ENCODE results near the gene EGFL7.
"Not testable (repeated sequence)": the region's sequence is repeated elsewhere in the genome, so short reads cannot be mapped to it uniquely, and the experiment has no call there.

Gene EGFL7

GRCh38 chr9:136626740-136627642 is 35.7 kb upstream of the EGFL7 start:
- H3K27me3 ChIP-seq (ENCODE audit: control insufficient read depth, insufficient read depth, low read length) = no peaks in the 10 kb centered on the region
- H3K36me3 ChIP-seq (ENCODE audit: insufficient read depth, low read length) = no peaks in the 10 kb centered on the region
- H3K4me2 ChIP-seq (ENCODE audit: low read length) = no peak overlapping the region
- H3K9me3 ChIP-seq (replicated peaks; ENCODE audit: low read length) = no peaks in the 10 kb centered on the region
- H3K4me3 ChIP-seq (ENCODE audit: low read length) = no peak overlapping the region
- H3K4me1 ChIP-seq (ENCODE audit: control insufficient read depth, insufficient read depth, low read length) = peaks cover 6% of the 10 kb centered on the region
- no peak overlapping the region for H3K9ac ChIP-seq (ENCODE audit: low read depth, low read length)

DNA sequence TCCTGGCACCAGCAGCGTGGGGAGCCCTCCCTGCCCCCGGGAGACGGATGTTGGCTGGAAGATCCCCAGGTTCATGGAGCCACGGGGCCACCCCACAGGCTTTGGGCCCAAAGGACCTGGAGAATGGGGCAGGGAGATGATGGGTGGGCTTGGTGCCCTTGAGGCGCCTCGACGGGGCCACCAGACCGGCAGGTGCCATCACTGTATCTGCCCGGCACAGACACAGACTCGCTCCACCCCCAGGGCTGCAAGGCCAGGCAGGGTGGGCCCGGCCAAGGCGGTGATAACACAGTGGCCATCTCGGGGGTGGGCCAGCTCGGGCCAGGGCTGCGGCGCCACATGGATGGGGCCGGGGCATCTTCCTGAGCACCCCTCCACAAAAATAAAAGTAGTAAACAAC is 35.0 kb upstream of the EGFL7 start:
- no peak overlapping the region for H3K4me3 ChIP-seq (ENCODE audit: low read length)
- H3K36me3 ChIP-seq (ENCODE audit: insufficient read depth, low read length) = no peaks in the 10 kb centered on the region
- H3K9me3 ChIP-seq (replicated peaks; ENCODE audit: low read length) = no peaks in the 10 kb centered on the region
- H3K4me1 ChIP-seq (ENCODE audit: control insufficient read depth, insufficient read depth, low read length) = peaks cover 6% of the 10 kb centered on the region
- H3K4me2 ChIP-seq (ENCODE audit: low read length) = no peak overlapping the region
- no peak overlapping the region for H3K9ac ChIP-seq (ENCODE audit: low read depth, low read length)
- H3K27me3 ChIP-seq (ENCODE audit: control insufficient read depth, insufficient read depth, low read length) = no peaks in the 10 kb centered on the region

- peaks cover 6% of the 10 kb centered on the region for H3K4me1 ChIP-seq (ENCODE audit: control insufficient read depth, insufficient read depth, low read length)
- no peak overlapping the region for H3K9ac ChIP-seq (ENCODE audit: low read depth, low read length)
- H3K4me2 ChIP-seq (ENCODE audit: low read length) = no peak overlapping the region
Measured at GRCh38 chr9:136628268-136628667, 34.4 kb upstream of the EGFL7 start.

GRCh38 chr9:136629001-136629878 is 33.5 kb upstream of the EGFL7 start:
- peaks cover 6% of the 10 kb centered on the region for H3K4me1 ChIP-seq (ENCODE audit: control insufficient read depth, insufficient read depth, low read length)
- no peaks in the 10 kb centered on the region for H3K36me3 ChIP-seq (ENCODE audit: insufficient read depth, low read length)
- no peak overlapping the region for H3K9ac ChIP-seq (ENCODE audit: low read depth, low read length)
- H3K4me2 ChIP-seq (ENCODE audit: low read length) = no peak overlapping the region
- no peak overlapping the region for H3K4me3 ChIP-seq (ENCODE audit: low read length)
- H3K9me3 ChIP-seq (replicated peaks; ENCODE audit: low read length) = no peaks in the 10 kb centered on the region
- H3K27me3 ChIP-seq (ENCODE audit: control insufficient read depth, insufficient read depth, low read length) = peaks cover 6% of the 10 kb centered on the region

More at GRCh38 chr9:136628268-136628667, 34.4 kb upstream of the EGFL7 start:
- peaks cover 2% of the 10 kb centered on the region for H3K27me3 ChIP-seq (ENCODE audit: control insufficient read depth, insufficient read depth, low read length)
- H3K36me3 ChIP-seq (ENCODE audit: insufficient read depth, low read length) = no peaks in the 10 kb centered on the region
- H3K9me3 ChIP-seq (replicated peaks; ENCODE audit: low read length) = no peaks in the 10 kb centered on the region
- no peak overlapping the region for H3K4me3 ChIP-seq (ENCODE audit: low read length)

GRCh38 chr9:136629879-136630661 is 32.6 kb upstream of the EGFL7 start:
- Histone ChIP-seq H3K4me2 (ENCODE audit: low read length) (no peak overlapping the region), H3K27me3 (ENCODE audit: control insufficient read depth, insufficient read depth, low read length) (peaks cover 6% of the 10 kb centered on the region), H3K4me3 (ENCODE audit: low read length) (no peak overlapping the region), H3K36me3 (ENCODE audit: insufficient read depth, low read length) (no peaks in the 10 kb centered on the region), H3K4me1 (ENCODE audit: control insufficient read depth, insufficient read depth, low read length) (peaks cover 8% of the 10 kb centered on the region), H3K9me3 (replicated peaks; ENCODE audit: low read length) (no peaks in the 10 kb centered on the region), H3K9ac (ENCODE audit: low read depth, low read length) (no peak overlapping the region)

- Histone ChIP-seq H3K27me3 (ENCODE audit: control insufficient read depth, insufficient read depth, low read length) (peaks cover 9% of the 10 kb centered on the region), H3K4me1 (ENCODE audit: control insufficient read depth, insufficient read depth, low read length) (peaks cover 8% of the 10 kb centered on the region)
Measured at GRCh38 chr9:136630662-136630992, 32.1 kb upstream of the EGFL7 start.

DNA sequence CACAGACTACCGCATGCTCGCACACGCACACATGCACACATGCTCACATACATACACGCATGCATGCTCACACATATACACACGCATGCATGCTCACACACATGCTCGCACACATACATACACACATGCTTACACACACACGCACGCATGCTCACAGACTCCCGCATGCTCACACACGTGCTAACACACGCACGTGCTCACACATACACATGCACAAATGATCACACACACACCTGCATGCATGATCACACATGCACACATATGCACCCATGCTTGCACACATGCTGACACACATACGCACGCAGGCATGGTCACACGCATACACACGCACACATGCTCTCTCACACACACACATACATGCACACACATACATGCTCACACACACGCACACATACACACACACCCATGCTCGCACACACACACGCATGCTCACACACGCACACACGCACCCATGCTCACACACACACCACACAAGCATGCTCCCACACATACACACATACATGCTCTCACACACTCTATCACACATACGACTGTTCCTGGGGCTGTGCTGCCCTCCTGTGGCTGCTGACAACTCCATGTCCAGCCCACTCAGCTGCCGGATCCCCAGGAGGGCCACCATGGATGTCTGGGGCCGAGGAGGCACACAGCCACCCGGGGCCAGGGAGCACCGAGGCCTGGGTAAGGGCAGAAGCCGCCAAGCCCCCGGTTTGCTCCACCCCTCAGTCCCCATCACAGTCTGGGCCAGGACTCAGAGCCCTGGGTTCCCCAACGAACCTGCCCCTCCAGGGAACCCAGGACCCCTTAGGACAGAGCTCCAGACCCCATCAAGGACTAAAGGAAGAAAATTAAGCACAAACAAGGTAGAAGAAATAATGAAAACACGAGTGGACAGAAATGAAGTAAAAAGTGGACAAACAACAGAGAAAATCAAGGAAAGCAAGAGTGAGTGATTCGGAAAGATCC is 31.4 kb upstream of the EGFL7 start:
- Histone ChIP-seq H3K4me2 (ENCODE audit: low read length) (no peak overlapping the region), H3K27me3 (ENCODE audit: control insufficient read depth, insufficient read depth, low read length) (peaks cover 9% of the 10 kb centered on the region), H3K9me3 (replicated peaks; ENCODE audit: low read length) (no peaks in the 10 kb centered on the region), H3K4me3 (ENCODE audit: low read length) (no peak overlapping the region), H3K4me1 (ENCODE audit: control insufficient read depth, insufficient read depth, low read length) (peaks cover 9% of the 10 kb centered on the region), H3K9ac (ENCODE audit: low read depth, low read length) (no peak overlapping the region), H3K36me3 (ENCODE audit: insufficient read depth, low read length) (no peaks in the 10 kb centered on the region)

More at GRCh38 chr9:136630662-136630992, 32.1 kb upstream of the EGFL7 start:
- H3K9me3 ChIP-seq (replicated peaks; ENCODE audit: low read length) = no peaks in the 10 kb centered on the region
- no peaks in the 10 kb centered on the region for H3K36me3 ChIP-seq (ENCODE audit: insufficient read depth, low read length)
- H3K4me2 ChIP-seq (ENCODE audit: low read length) = no peak overlapping the region
- H3K9ac ChIP-seq (ENCODE audit: low read depth, low read length) = no peak overlapping the region
- H3K4me3 ChIP-seq (ENCODE audit: low read length) = no peak overlapping the region

DNA sequence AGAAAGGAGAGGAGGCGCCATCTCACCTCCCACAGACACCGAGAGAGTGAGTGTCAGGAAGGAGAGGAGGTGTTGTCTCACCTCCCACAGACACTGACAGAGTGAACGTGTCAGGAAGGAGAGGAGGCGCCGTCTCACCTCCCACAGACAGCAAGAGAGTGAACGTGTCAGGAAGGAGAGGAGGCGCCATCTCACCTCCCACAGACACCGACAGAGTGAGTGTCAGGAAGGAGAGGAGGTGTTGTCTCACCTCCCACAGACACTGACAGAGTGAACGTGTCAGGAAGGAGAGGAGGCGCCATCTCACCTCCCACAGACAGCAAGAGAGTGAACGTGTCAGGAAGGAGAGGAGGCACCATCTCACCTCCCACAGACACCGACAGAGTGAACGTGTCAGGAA is 30.6 kb upstream of the EGFL7 start:
- not testable (repeated sequence) for H3K4me1 ChIP-seq (ENCODE audit: control insufficient read depth, insufficient read depth, low read length); H3K9ac ChIP-seq (ENCODE audit: low read depth, low read length); H3K9me3 ChIP-seq (replicated peaks; ENCODE audit: low read length); H3K4me2 ChIP-seq (ENCODE audit: low read length); H3K27me3 ChIP-seq (ENCODE audit: control insufficient read depth, insufficient read depth, low read length); H3K4me3 ChIP-seq (ENCODE audit: low read length); H3K36me3 ChIP-seq (ENCODE audit: insufficient read depth, low read length)

DNA sequence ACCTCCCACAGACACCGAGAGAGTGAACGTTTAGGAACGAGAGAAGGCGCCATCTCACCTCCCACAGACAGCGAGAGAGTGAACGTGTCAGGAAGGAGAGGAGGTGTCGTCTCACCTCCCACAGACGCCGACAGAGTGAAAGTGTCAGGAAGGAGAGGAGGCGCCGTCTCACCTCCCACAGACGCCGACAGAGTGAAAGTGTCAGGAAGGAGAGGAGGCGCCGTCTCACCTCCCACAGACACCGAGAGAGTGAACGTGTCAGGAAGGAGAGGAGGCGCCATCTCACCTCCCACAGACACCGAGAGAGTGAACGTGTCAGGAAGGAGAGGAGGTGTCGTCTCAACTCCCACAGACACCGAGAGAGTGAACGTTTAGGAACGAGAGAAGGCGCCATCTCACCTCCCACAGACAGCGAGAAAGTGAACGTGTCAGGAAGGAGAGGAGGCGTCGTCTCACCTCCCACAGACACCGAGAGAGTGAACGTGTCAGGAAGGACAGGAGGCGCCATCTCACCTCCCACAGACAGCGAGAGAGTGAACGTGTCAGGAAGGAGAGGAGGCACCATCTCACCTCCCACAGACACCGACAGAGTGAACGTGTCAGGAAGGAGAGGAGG is 30.1 kb upstream of the EGFL7 start:
- not testable (repeated sequence) for H3K4me2 ChIP-seq (ENCODE audit: low read length); H3K9ac ChIP-seq (ENCODE audit: low read depth, low read length); H3K27me3 ChIP-seq (ENCODE audit: control insufficient read depth, insufficient read depth, low read length); H3K9me3 ChIP-seq (replicated peaks; ENCODE audit: low read length); H3K4me1 ChIP-seq (ENCODE audit: control insufficient read depth, insufficient read depth, low read length); H3K36me3 ChIP-seq (ENCODE audit: insufficient read depth, low read length); H3K4me3 ChIP-seq (ENCODE audit: low read length)

- Histone ChIP-seq H3K4me1 (ENCODE audit: control insufficient read depth, insufficient read depth, low read length) (peaks cover 9% of the 10 kb centered on the region), H3K36me3 (ENCODE audit: insufficient read depth, low read length) (no peaks in the 10 kb centered on the region), H3K9me3 (replicated peaks; ENCODE audit: low read length) (no peaks in the 10 kb centered on the region), H3K4me3 (ENCODE audit: low read length) (no peak overlapping the region), H3K9ac (ENCODE audit: low read depth, low read length) (no peak overlapping the region), H3K27me3 (ENCODE audit: control insufficient read depth, insufficient read depth, low read length) (peaks cover 11% of the 10 kb centered on the region), H3K4me2 (ENCODE audit: low read length) (no peak overlapping the region)
Measured at GRCh38 chr9:136634904-136635303, 27.8 kb upstream of the EGFL7 start.
